ENCODE data around the gene TREX2. TPM values are rescaled to one million over a fixed set of nuclear protein-coding genes. Genes with fewer than 3 reads are reported as not detected.

The TREX2 gene
- total RNA-seq, 1 experiment from 2014 or later, result 7.3 TPM

DNA sequence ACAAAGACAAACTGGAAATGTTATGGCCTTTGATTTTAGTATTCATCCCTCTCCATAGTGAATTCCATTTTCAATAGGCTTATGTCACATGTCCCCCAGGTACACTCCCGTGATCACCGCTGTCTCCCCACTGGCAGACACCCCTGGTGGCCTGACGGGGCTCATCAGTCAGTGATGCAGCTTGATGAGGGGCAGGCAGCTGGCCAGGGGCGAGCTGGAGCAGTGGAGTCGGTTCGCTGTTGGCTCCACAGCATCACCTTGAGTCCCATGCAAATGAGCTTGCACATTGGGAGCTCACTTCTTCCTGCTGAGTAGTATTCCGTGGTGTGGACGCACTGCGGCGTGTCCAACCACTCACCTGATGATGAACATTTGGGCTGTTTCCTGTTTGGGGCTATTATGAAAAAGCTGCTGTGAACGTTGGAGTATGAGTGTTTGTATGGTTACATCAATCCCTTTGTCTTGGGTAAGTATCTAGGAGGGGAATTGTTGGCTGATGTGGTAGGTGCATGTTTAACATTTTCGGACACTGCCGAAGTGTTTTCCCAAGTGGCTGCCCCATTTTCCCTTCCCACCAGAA lies 5.2 kb downstream of the TREX2 start:
- DNase-seq (ENCODE audit: low spot score), result no peak

GRCh38 chrX:153439977-153440376 lies 5.9 kb downstream of the TREX2 start:
- DNase-seq (ENCODE audit: low spot score), result no peak

- DNase-seq (ENCODE audit: low spot score), result peak; percentile 39
Observed at GRCh38 chrX:153438532-153438931, 7.3 kb downstream of the TREX2 start.

GRCh38 chrX:153435845-153436244 lies 10.0 kb downstream of the TREX2 start:
- DNase-seq (ENCODE audit: low spot score), result no peak

DNA sequence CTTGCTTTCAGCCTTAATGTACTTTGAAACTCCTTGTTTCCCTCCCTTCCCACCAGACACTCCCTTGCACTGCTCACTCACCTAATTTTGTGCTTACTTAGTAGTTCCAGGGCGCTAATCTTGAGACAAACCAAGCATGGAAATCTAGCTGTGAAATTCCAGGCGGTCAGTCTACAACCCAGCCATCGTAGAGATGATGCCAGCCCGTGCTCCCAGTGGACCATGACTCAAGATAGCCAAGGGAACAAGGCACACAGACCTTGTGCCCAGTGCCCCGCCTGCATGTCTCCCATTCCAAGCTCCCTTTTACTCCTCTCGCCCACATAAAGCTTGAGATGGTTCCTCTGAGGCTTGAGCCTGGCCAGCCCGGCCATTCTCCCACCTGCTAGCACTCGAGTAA lies 11.1 kb downstream of the TREX2 start:
- no peak for DNase-seq (ENCODE audit: low spot score)

GRCh38 chrX:153433781-153434285 lies 12.0 kb downstream of the TREX2 start:
- no peak for DNase-seq (ENCODE audit: low spot score)

- DNase-seq (ENCODE audit: low spot score), result no peak
Observed at GRCh38 chrX:153433161-153433680, 12.6 kb downstream of the TREX2 start.

GRCh38 chrX:153430796-153431195 lies 15.1 kb downstream of the TREX2 start:
- no peak for DNase-seq (ENCODE audit: low spot score)

- DNase-seq (ENCODE audit: low spot score), result no peak
Observed at GRCh38 chrX:153426204-153426603, 19.7 kb downstream of the TREX2 start.

DNA sequence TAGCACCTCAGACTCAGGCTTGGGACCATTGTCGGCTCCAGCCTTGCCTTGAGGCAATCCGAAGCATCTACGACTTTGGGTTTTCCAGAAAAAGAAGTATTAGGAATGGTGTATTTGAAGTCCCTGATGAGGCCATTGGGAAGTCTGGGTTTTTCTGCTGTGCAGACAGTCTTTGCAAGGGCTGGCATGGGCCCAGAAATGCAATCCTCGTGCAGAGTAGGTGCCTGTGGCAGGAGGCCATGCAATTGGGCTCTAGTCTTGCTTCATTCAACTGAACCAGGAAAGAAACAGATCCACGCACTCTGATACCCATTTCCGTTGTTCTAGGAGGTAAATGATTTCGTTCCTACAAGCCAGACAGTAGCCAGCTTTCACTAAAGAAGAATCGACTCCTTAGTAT lies 22.2 kb downstream of the TREX2 start:
- DNase-seq (ENCODE audit: low spot score), result no peak

GRCh38 chrX:153421856-153422255 lies 24.0 kb downstream of the TREX2 start:
- DNase-seq (ENCODE audit: low spot score), result no peak

DNA sequence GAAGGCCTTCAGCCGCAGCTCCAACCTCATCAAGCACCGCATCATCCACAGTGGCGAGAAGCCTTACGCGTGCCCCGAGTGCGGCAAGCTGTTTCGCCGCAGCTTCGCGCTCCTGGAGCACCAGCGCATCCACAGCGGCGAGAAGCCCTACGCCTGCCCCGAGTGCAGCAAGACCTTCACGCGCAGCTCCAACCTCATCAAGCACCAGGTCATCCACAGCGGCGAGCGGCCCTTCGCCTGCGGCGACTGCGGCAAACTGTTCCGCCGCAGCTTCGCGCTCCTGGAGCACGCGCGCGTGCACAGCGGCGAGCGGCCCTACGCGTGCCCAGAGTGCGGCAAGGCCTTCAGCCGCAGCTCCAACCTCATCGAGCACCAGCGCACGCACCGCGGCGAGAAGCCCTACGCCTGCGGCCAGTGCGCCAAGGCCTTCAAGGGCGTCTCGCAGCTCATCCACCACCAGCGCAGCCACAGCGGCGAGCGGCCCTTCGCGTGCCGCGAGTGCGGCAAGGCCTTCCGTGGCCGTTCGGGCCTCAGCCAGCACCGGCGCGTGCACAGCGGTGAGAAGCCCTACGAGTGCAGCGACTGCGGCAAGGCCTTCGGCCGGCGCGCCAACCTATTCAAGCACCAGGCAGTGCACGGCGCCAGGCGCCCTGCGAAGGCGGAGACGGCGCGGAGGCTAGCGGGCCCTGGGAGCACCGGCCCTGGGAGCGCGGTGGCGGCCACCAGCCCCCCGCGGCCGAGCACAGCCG lies 24.8 kb downstream of the TREX2 start:
- DNase-seq (ENCODE audit: low spot score), result no peak

GRCh38 chrX:153417637-153418036 lies 28.2 kb downstream of the TREX2 start:
- DNase-seq (ENCODE audit: low spot score), result no peak

GRCh38 chrX:153416781-153417450 lies 28.9 kb downstream of the TREX2 start:
- no peak for DNase-seq (ENCODE audit: low spot score)

DNA sequence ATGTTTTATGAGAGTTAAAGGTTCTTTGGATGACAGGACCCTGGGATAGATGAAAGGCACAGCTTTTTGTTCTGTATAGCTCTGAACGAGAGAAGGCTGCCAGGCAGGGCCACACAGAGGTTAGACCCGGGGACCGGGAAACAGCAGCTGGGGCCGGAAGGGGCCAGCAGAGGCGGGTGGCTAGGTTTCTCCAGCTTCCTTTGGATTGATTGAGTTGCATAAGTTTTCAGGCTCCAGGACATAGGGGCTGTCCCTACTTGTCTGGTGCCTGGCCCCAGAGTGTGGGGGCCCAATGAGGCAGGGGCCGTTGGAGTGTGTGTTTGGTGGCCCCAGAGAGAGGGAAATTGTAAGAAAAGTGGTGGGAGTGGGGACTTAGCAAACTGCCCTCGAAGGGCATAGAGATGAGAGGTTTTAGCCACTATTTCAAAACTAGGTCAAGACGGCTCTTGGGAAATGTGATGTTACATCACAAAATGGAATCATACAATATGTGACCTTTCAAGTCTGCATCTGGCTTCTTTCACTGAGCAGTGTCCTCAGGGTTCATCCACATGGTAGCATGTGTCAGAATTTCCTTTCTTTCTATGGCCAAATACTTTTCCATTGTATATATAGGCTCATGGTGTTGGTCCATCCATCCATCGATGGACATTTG lies 30.9 kb downstream of the TREX2 start:
- no peak for DNase-seq (ENCODE audit: low spot score)

DNA sequence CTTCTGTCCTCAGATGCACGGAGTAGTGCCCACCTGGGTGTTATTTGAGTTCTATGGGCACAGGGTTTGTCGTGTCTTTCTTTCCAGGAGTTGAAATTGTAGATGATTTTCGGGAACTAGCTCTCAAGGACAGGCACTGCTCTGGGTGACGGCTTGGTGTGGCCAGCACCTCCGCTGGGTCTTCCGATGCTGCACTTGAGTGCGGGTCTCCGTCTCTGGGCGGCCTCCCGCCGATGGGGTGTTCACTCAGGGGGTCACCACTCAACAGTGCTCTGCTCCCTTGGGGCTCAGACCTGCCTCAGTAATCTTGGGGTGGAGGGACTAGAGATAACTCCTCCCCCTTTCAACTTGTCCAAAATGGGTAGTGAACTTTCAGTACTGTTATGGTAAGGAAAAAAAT lies 32.1 kb downstream of the TREX2 start:
- DNase-seq (ENCODE audit: low spot score), result no peak

DNA sequence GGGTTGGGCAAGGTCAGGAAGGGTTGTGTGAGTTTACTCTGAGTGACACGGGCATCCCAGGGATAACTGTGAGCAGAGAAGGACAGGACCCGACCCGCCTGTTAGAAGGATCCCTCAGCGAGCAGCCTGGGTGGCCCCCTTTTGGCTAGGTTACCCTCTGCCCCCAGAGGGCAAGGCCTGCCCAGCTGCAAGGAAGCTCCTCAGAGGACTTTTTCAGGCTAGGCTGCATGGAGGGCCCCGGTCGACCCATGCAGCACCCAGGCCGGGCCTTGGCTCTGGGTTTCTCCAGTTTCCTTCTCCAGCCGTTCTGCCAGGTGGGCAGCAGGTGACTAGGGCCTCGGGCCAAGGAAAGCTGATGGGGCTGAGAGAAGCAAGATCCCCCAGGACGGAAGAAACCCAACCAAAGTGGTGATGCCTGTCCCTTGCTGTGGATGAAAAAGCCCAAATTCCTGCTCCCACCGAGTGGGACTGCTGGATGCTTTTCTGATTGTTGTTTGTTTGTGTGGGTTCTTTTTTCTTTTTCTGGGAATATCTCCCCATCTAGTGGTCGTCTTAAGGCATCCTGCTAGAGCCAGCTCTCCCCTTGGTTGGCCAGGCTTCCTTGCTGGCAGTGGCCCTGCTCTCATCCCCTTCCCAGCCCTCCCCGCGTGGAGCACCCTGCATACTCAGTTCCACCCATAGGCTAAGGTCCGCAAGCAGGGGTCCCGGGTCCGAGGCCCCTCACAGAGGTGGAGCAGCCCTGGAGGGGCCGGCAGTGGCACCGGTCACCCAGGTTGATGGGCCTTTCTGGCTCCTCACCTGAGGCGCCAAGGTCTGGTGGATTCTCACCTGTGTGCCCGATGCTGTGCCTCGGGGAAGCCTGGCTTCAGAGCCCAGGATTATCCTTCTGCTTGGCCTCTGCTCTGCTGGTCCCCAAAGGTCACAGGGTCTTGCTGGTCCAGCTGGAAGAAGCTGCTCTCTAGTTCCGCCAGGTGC lies 32.8 kb downstream of the TREX2 start:
- peak; percentile 6 for DNase-seq (ENCODE audit: low spot score)

DNA sequence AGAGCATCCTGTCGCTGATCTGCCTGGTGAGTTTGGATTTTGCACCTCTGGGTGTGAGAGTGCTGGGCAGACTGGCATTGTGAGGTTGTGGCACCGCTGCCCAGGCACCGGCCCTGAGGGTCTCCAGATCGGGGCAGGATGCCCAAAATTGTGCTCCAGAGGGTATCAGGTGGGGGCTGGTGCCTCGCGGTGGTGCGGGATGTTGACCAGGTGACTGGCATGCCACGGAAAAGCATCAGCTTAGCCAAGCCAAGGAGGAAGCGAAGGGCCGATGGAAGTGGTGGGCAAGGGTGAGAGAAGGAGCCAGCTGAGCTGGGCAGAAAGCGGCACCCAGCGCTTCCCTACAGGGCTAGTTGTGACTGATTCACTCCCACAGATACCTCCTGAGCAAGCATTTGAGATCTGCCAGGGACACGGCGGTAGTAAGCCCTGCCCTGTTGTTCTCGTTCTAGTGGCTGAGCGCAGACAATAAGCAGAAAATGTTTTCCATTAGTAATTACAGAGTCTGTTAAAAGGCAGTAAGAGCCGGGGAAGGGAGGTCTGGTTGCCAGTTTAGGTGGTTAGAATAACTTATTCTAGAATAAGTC lies 33.8 kb downstream of the TREX2 start:
- DNase-seq (ENCODE audit: low spot score), result no peak

- no peak for DNase-seq (ENCODE audit: low spot score)
Observed at GRCh38 chrX:153411255-153411987, 34.4 kb downstream of the TREX2 start, which contains the start of gene ZFP92. ZFP92 (plus strand) TSS chrX:153411472; CDS start chrX:153418323, 6,851 bp downstream.

DNA sequence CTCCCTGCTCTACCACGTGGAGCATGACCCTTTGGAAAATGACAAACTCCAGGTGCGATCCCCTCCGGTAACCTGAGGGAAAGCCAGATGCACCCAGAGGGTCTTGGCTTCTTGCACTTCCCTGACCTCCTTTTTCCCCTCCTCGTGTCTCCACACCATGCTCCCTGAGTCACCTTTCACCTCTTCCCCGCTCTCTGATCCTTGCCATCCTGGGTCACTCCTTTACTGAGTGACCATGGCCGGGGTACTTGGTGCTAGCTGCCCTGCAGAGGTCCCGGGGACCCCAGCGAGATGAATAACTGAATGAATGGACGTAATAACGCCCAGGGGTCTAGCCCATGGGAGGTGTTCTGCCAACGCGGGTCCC lies 35.0 kb downstream of the TREX2 start:
- no peak for DNase-seq (ENCODE audit: low spot score)

All from HT-29 (cell line).